CD4-positive, alpha-beta T cell (primary cell): ENCODE measurements around the gene POU2AF2. TPM values are rescaled to one million over a fixed set of nuclear protein-coding genes. Genes with fewer than 3 reads are reported as not detected.

Source experiments
- ATAC-seq: fragments of 200-7000 bp; cut with Tn5 transposase; one replicate; pipeline ENCODE4 v1.10.0; 2022; ENCODE audit warnings: mild to moderate bottlenecking; ENCODE audit not compliant: poor library complexity
- CTCF ChIA-PET: fragments of 350-600 bp; sonication (Branson Sonifier 250); formaldehyde crosslinking; loops from one replicate; lab custom pipeline; 2021; ENCODE audit warnings: antibody characterized with exemption, inconsistent platforms; lab: Charles Lee
- POLR2A ChIA-PET: fragments of 350-600 bp; sonication (Branson Sonifier 250); formaldehyde crosslinking; loops from one replicate; lab custom pipeline; 2021; ENCODE audit warnings: antibody characterized with exemption, inconsistent platforms; lab: Charles Lee
- DNase-seq, 14 experiments: peaks; one replicate each; pipeline ENCODE4 v3.0.0-alpha.2; 2013 to 2020; ENCODE audit warnings: mixed read lengths in 2 of 14
- H3K27ac ChIP-seq, 2 donors: one replicate each; pipeline versions ENCODE4 v1.5.1 to v1.7.0; 2013; ENCODE audit warnings: low read length in 2 of 2, low read depth in 1 of 2, mild to moderate bottlenecking in 1 of 2
- H3K27me3 ChIP-seq, 2 experiments: 1 replicate in 1 of 2; 2 replicates in 1 of 2; pipeline versions ENCODE4 v1.6.1 to v1.7.0; 2013; ENCODE audit warnings: low read length in 2 of 2, control low read depth in 1 of 2, mild to moderate bottlenecking in 1 of 2, moderate library complexity in 1 of 2; ENCODE audit not compliant: insufficient read depth in 2 of 2, control insufficient read depth in 1 of 2
- H3K36me3 ChIP-seq: one replicate; pipeline ENCODE4 v1.6.1; 2013; ENCODE audit warnings: low read length, control low read depth; ENCODE audit not compliant: insufficient read depth
- H3K4me1 ChIP-seq: one replicate; pipeline ENCODE4 v1.6.1; 2013; ENCODE audit warnings: low read length, control low read depth; ENCODE audit not compliant: insufficient read depth
- H3K4me3 ChIP-seq: one replicate; pipeline ENCODE4 v1.5.1; 2013; ENCODE audit warnings: mild to moderate bottlenecking, low read length, moderate library complexity
- H3K9me3 ChIP-seq, 2 experiments: 1 replicate in 1 of 2; 2 replicates in 1 of 2; pipeline versions ENCODE4 v1.6.1 to v1.7.0; 2013; ENCODE audit warnings: low read length in 2 of 2, mild to moderate bottlenecking in 2 of 2, control low read depth in 1 of 2, moderate library complexity in 1 of 2; ENCODE audit not compliant: control insufficient read depth in 1 of 2, insufficient read depth in 1 of 2
- H3K27ac Mint-ChIP-seq: one replicate; pipeline ENCODE4 v1.8.0; 2020; ENCODE audit warnings: mixed read lengths
- H3K27me3 Mint-ChIP-seq: one replicate; pipeline ENCODE4 v1.8.0; 2021; ENCODE audit warnings: mixed read lengths
- H3K36me3 Mint-ChIP-seq: one replicate; pipeline ENCODE4 v1.8.0; 2021; ENCODE audit warnings: low read depth, mixed read lengths
- H3K4me1 Mint-ChIP-seq: one replicate; pipeline ENCODE4 v1.8.0; 2021; ENCODE audit warnings: low read depth, mixed read lengths
- H3K4me3 Mint-ChIP-seq: one replicate; pipeline ENCODE4 v1.8.0; 2020; ENCODE audit warnings: mild to moderate bottlenecking, mixed read lengths
- H3K9me3 Mint-ChIP-seq: one replicate; pipeline ENCODE4 v1.8.0; 2020; ENCODE audit warnings: mixed read lengths
- CTCF ChIP-seq: fragments of 200-600 bp; IDR thresholded peaks from one replicate; pipeline ENCODE4 v1.8.0; 2022; ENCODE audit warnings: antibody characterized with exemption, mild to moderate bottlenecking
- intact Hi-C, 2 experiments: fragments of 100-400 bp; cut with DNase I in 1 of 2; cut with micrococcal nuclease in 1 of 2; formaldehyde crosslinking; loops; one replicate each; pipeline versions ENCODE4 v1.15.1 to v1.9.0; 2023 to 2025; cut with DNase I, micrococcal nuclease
- total RNA-seq, 174 experiments: library from RNA in 2 of 174; stranded (reverse) in 2 of 174; gene quantifications; one replicate each; pipeline ENCODE4 v1.2.3 and lab custom pipeline; 2021 to 2026

The POU2AF2 gene
- total RNA-seq, 2 experiments from 2014 or later: not detected

GRCh38 chr11:111272420-111272819 lies 26.9 kb downstream of the POU2AF2 start:
- no peaks in the 10 kb centered on the region for H3K4me1 Mint-ChIP-seq
- ChIA-PET POLR2A (no interaction called here), CTCF (no interaction called here)
- Histone ChIP-seq H3K4me3 (no peak overlapping the region), H3K36me3 (no peaks in the 10 kb centered on the region), H3K27me3 (peaks cover 0 to 4% of the 10 kb centered on the region in 2 experiments), H3K9me3 (no peaks in the 10 kb centered on the region), H3K4me1 (no peaks in the 10 kb centered on the region), H3K27ac (no peak overlapping the region)
- no peaks in the 10 kb centered on the region for H3K36me3 Mint-ChIP-seq
- intact Hi-C loops: no loop called here
- DNase-seq (no peak), ATAC-seq (no peak)
- peaks cover 10% of the 10 kb centered on the region for H3K27me3 Mint-ChIP-seq
- no peak overlapping the region for H3K27ac Mint-ChIP-seq
- no peak for TF ChIP-seq CTCF
- H3K4me3 Mint-ChIP-seq: no peak overlapping the region
- H3K9me3 Mint-ChIP-seq: no peaks in the 10 kb centered on the region

GRCh38 chr11:111282562-111283075 lies 37.1 kb downstream of the POU2AF2 start:
- H3K27ac Mint-ChIP-seq: no peak overlapping the region
- no peaks in the 10 kb centered on the region for H3K9me3 ChIP-seq
- H3K9me3 Mint-ChIP-seq: no peaks in the 10 kb centered on the region
- ChIA-PET POLR2A (interaction anchor here (2.0 kb wide), 1 partner anchor 164 kb away, joined by 8 read pairs; no protein-coding TSS in a partner anchor), CTCF (interaction anchor here (2.2 to 2.5 kb wide), 2 partner anchors 141 to 164 kb away, joined by 9 to 15 read pairs; no protein-coding TSS in a partner anchor)
- H3K4me1 ChIP-seq: no peaks in the 10 kb centered on the region
- no peak for TF ChIP-seq CTCF
- H3K27ac ChIP-seq: no peak overlapping the region
- H3K36me3 Mint-ChIP-seq: no peaks in the 10 kb centered on the region
- no peaks in the 10 kb centered on the region for H3K27me3 Mint-ChIP-seq
- H3K4me3 Mint-ChIP-seq: no peak overlapping the region
- H3K4me3 ChIP-seq: no peak overlapping the region
- DNase-seq (no peak), ATAC-seq (no peak)
- no peaks in the 10 kb centered on the region for H3K4me1 Mint-ChIP-seq
- intact Hi-C loops: loop anchor here (1.0 kb wide), 3 partner anchors 141 to 164 kb away; no protein-coding TSS in a partner anchor
- no peaks in the 10 kb centered on the region for H3K36me3 ChIP-seq
- H3K27me3 ChIP-seq: no peaks in the 10 kb centered on the region

DNA sequence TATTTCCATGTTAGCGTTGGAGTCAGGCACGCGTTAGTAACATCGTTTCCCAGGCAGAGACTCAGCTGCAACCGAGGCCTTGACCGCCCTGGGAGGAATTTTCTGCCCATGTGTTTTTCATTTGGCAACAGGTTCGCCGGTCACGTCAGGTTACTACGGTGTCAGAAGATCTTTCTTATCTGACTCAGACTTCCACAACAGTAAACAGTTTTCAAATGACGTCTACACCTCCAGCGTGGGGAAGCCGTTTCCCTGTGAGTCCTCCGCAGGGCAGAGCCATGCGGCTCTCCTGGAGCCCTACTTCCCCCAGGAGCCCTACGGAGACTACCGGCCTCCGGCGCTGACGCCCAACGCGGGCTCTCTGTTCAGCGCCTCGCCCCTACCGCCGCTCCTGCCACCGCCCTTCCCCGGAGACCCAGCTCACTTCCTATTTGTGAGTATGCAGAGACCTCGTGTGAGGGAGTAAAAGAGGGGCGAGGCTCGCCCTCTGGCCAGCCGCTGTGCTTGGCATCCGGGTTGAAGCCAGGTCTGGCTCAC lies 38.5 kb downstream of the POU2AF2 start:
- no peak overlapping the region for H3K4me3 Mint-ChIP-seq
- ChIA-PET POLR2A (no interaction called here), CTCF (interaction anchor here (0.8 to 1.3 kb wide), 2 partner anchors 145 to 162 kb away, joined by 3 read pairs; no protein-coding TSS in a partner anchor)
- ATAC-seq (no peak), DNase-seq (no peak)
- H3K9me3 Mint-ChIP-seq: no peaks in the 10 kb centered on the region
- intact Hi-C loops: loop anchor here (1.0 kb wide), 3 partner anchors 139 to 162 kb away; no protein-coding TSS in a partner anchor
- no peaks in the 10 kb centered on the region for H3K36me3 Mint-ChIP-seq
- no peak overlapping the region for H3K27ac ChIP-seq
- no peaks in the 10 kb centered on the region for H3K27me3 Mint-ChIP-seq
- H3K4me1 ChIP-seq: no peaks in the 10 kb centered on the region
- H3K9me3 ChIP-seq: no peaks in the 10 kb centered on the region
- no peaks in the 10 kb centered on the region for H3K27me3 ChIP-seq
- no peaks in the 10 kb centered on the region for H3K36me3 ChIP-seq
- no peak overlapping the region for H3K4me3 ChIP-seq
- no peak for TF ChIP-seq CTCF
- no peaks in the 10 kb centered on the region for H3K4me1 Mint-ChIP-seq
- no peak overlapping the region for H3K27ac Mint-ChIP-seq
